ENCODE measurements around the gene RDM1.

RDM1 gene

GRCh38 chr17:35972066-35972465, 41.5 kb upstream of the RDM1 start:
- no peak overlapping the region for H3K4me3 ChIP-seq (ENCODE audit: low read length)
- no peak for TF ChIP-seq CTCF (IDR thresholded peaks at IDR 0.05; ENCODE audit: insufficient read depth, low read depth, low read length, missing control alignments)
- DNase-seq (ENCODE audit: low read depth) = no peak

- peak; percentile 78 for TF ChIP-seq CTCF (IDR thresholded peaks at IDR 0.05; ENCODE audit: insufficient read depth, low read depth, low read length, missing control alignments)
- peak; percentile 82 for DNase-seq (ENCODE audit: low read depth)
- no peak overlapping the region for H3K4me3 ChIP-seq (ENCODE audit: low read length)
Observed at GRCh38 chr17:35969558-35970380, 39.2 kb upstream of the RDM1 start.

GRCh38 chr17:35968520-35969054, 38.0 kb upstream of the RDM1 start:
- TF ChIP-seq CTCF (IDR thresholded peaks at IDR 0.05; ENCODE audit: insufficient read depth, low read depth, low read length, missing control alignments) = no peak
- DNase-seq (ENCODE audit: low read depth) = no peak
- H3K4me3 ChIP-seq (ENCODE audit: low read length) = no peak overlapping the region

GRCh38 chr17:35965272-35965671, 34.7 kb upstream of the RDM1 start:
- DNase-seq (ENCODE audit: low read depth) = no peak
- H3K4me3 ChIP-seq (ENCODE audit: low read length) = no peak overlapping the region
- TF ChIP-seq CTCF (IDR thresholded peaks at IDR 0.05; ENCODE audit: insufficient read depth, low read depth, low read length, missing control alignments) = no peak

GRCh38 chr17:35963663-35964062, 33.1 kb upstream of the RDM1 start:
- no peak for DNase-seq (ENCODE audit: low read depth)
- TF ChIP-seq CTCF (IDR thresholded peaks at IDR 0.05; ENCODE audit: insufficient read depth, low read depth, low read length, missing control alignments) = no peak
- H3K4me3 ChIP-seq (ENCODE audit: low read length) = no peak overlapping the region

- DNase-seq (ENCODE audit: low read depth) = no peak
- TF ChIP-seq CTCF (IDR thresholded peaks at IDR 0.05; ENCODE audit: insufficient read depth, low read depth, low read length, missing control alignments) = no peak
- H3K4me3 ChIP-seq (ENCODE audit: low read length) = no peak overlapping the region
Observed at GRCh38 chr17:35953720-35954119, 23.1 kb upstream of the RDM1 start.

GRCh38 chr17:35949401-35949800, 18.8 kb upstream of the RDM1 start:
- no peak for TF ChIP-seq CTCF (IDR thresholded peaks at IDR 0.05; ENCODE audit: insufficient read depth, low read depth, low read length, missing control alignments)
- no peak overlapping the region for H3K4me3 ChIP-seq (ENCODE audit: low read length)
- no peak for DNase-seq (ENCODE audit: low read depth)

Measured in epithelial cell of esophagus (primary cell).